Breast epithelium (tissue), 3 donors: ENCODE results near the gene PPP1R7.

Source experiments
- CTCF ChIP-seq, 3 donors: fragments of 450-650 bp; IDR thresholded peaks; one replicate each; pipeline ENCODE4 v1.5.1; 2016 to 2017; ENCODE audit warnings: antibody characterized with exemption in 3 of 3, mild to moderate bottlenecking in 3 of 3, moderate library complexity in 3 of 3
- POLR2A ChIP-seq: fragments of 450-650 bp; IDR thresholded peaks from one replicate; pipeline ENCODE4 v1.6.1; 2016; ENCODE audit warnings: antibody characterized with exemption, mild to moderate bottlenecking, moderate library complexity
- POLR2AphosphoS5 ChIP-seq, 3 donors: sonication (generic); formaldehyde crosslinking; IDR thresholded peaks; one replicate each; pipeline ENCODE4 v1.6.1; 2017; ENCODE audit warnings: antibody characterized with exemption in 3 of 3

GRCh38 chr2:241133436-241133820 is 16.8 kb upstream of the PPP1R7 start:
- TF ChIP-seq CTCF (IDR thresholded peaks at IDR 0.05) (no peak), POLR2A (no peak), POLR2AphosphoS5 (IDR thresholded peaks at IDR 0.05) (no peak)
